Measurements from ENCODE around the gene CCDC34.
A peak's percentile ranks its signal among the peaks of the same experiment; 100 is the strongest.

Gene CCDC34

GRCh38 chr11:27315836-27316235 lies 47.2 kb downstream of the CCDC34 start:
- DNase-seq: no peak

- DNase-seq: no peak
Observed at GRCh38 chr11:27313157-27313821, 49.7 kb downstream of the CCDC34 start.

GRCh38 chr11:27312110-27312509 lies 50.9 kb downstream of the CCDC34 start:
- DNase-seq: no peak

- DNase-seq: no peak
Observed at GRCh38 chr11:27310707-27311106, 52.3 kb downstream of the CCDC34 start.

GRCh38 chr11:27310182-27310581 lies 52.8 kb downstream of the CCDC34 start:
- DNase-seq: no peak

- DNase-seq: no peak
Observed at GRCh38 chr11:27309046-27309445, 54.0 kb downstream of the CCDC34 start.

GRCh38 chr11:27307232-27307631 lies 55.8 kb downstream of the CCDC34 start:
- no peak for DNase-seq

- DNase-seq: no peak
Observed at GRCh38 chr11:27305751-27306150, 57.3 kb downstream of the CCDC34 start.

- DNase-seq: no peak
Observed at GRCh38 chr11:27304514-27304913, 58.5 kb downstream of the CCDC34 start.

GRCh38 chr11:27303903-27304302 lies 59.1 kb downstream of the CCDC34 start:
- DNase-seq: no peak

- DNase-seq: no peak
Observed at GRCh38 chr11:27300974-27301373, 62.0 kb downstream of the CCDC34 start.

- no peak for DNase-seq
Observed at GRCh38 chr11:27297616-27298015, 65.4 kb downstream of the CCDC34 start.

- peak; percentile 36 for DNase-seq
Observed at GRCh38 chr11:27296497-27296896, 66.5 kb downstream of the CCDC34 start.

GRCh38 chr11:27295928-27296327 lies 67.1 kb downstream of the CCDC34 start:
- no peak for DNase-seq

GRCh38 chr11:27294654-27295053 lies 68.4 kb downstream of the CCDC34 start:
- DNase-seq: no peak

- no peak for DNase-seq
Observed at GRCh38 chr11:27293515-27294417, 69.2 kb downstream of the CCDC34 start.

- no peak for DNase-seq
Observed at GRCh38 chr11:27292637-27293010, 70.4 kb downstream of the CCDC34 start.

GRCh38 chr11:27291954-27292636 lies 70.9 kb downstream of the CCDC34 start:
- no peak for DNase-seq

- DNase-seq: no peak
Observed at GRCh38 chr11:27291302-27291889, 71.6 kb downstream of the CCDC34 start.

- no peak for DNase-seq
Observed at GRCh38 chr11:27290261-27291050, 72.6 kb downstream of the CCDC34 start.

Data from NCI-H2029 treated with DMSO at 0.1 percent for 48 hours (cell line).